GM18861 (cell line): ENCODE data around the gene LRP4.

Experiments
- ATAC-seq: cut with Tn5 transposase; IDR thresholded peaks from one replicate; pipeline ENCODE4 v1.9.1; 2021; ENCODE audit not compliant: unreplicated experiment

Gene LRP4

GRCh38 chr11:46896719-46897406 is 21.5 kb downstream of the LRP4 start:
- no peak for ATAC-seq

- ATAC-seq, result no peak
These were observed 22.5 kb downstream of the LRP4 start for GRCh38 chr11:46895821-46896220.

DNA sequence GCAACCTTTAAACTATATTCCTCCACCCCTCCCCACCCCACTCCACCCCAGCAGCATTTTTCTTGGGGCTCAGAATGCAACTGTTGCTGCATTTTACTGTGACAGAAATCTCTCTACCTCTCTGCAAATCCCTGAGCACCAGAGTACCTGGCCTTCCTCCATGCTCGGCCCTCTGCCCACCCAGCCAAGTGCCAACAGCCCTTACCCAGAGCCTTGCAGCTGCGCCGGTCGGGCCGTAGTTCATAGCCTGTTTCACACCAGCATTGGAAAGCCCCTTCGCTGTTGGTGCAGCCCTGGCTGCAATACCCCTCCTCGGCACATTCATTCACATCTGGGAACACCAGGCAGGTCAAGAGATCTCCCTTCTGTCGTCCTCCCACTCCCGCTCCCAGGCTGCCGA is 23.4 kb downstream of the LRP4 start:
- no peak for ATAC-seq

GRCh38 chr11:46894506-46894905 is 23.8 kb downstream of the LRP4 start:
- ATAC-seq, result no peak

DNA sequence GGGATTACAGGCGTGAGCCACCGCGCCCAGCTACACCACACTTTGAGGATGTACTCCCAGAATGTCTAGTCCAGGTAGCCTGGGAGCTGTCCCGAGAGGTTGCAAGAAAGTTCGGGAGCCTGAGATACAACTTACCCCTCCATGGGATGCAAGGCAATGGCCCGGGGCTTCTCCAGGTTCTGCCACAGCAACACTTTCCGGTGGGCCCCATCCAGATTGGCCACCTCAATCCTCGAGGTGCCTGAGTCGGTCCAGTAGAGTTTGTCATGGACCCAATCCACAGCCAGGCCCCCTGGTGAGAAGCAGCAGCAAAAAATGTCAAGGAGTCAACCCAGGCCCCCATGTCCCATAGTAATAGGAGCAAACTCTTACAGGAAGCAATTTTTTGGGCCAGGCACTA is 25.5 kb downstream of the LRP4 start:
- ATAC-seq, result no peak

DNA sequence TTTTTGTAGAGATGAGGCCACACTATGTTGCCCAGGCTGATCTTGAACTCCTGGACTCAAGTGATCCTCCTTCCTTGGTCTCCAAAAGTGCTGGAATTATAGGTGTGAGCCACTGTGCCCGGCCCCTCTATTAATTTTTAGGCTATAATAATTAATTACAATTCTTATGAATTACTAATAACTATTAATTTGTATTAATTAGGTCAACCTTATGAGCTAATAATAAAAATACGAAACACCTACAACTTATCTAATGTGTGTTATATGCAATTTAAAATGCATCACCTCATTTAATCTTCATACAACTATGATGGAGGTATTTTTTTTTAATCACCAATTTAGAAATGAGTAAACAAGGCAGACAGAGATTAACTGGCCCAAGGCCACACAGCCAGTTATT is 26.2 kb downstream of the LRP4 start:
- ATAC-seq, result no peak

DNA sequence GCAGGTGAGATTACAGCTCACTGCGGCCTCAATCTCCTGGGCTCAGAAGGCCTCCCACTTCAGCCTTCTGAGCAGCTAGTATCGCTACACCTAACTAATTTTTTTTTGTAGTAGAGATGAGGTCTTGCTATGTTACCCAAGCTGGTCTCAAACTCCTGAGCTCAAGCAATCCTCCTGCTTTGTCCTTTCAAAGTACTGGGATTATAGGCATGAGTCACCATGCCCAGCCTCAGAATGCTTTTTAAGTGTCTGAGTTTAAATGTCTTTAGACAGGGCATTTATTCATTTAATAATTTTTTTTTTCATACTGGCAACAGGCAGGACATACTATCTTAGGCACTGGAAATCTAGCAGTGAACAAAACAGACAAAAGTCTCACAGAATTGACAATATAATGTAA is 27.7 kb downstream of the LRP4 start:
- no peak for ATAC-seq

DNA sequence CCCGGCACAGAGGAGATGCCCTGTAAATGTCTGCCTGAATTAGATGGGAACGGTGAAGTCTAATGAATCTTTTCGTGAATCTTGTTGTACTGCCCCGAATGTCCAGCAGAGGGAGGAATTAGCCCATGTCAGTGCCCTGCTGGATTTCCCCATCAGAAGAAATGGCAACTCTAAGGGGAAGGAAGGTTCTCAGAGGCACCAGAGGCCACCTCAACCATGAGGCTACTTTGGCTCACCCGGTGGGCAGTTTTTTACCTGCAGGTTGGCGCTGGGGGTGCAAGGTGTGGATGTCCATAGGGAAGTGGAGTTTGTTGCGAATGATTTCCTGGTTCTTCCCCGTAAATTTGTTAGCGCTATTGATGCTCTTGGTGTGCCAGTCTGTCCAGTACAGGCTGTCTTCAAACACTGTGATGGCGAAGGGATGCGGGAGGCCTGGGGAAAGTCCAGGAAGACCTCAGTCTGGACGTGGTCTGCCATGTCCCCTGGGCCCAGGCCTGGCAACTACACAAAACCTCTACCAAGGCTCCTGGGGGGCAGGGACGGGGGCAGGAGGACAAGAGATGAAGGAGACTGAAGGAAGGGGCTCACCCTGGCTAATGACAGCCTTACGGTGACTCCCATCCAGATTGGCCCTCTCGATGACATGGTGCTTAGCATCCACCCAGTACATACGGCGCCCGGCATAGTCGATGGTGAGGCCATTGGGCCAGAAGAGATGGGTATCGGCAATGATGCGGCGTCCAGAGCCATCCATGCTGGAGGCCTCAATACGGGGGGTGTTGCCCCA is 28.5 kb downstream of the LRP4 start:
- ATAC-seq, result no peak

- no peak for ATAC-seq
These were observed 29.1 kb downstream of the LRP4 start for GRCh38 chr11:46889251-46889650.

GRCh38 chr11:46888636-46889035 is 29.7 kb downstream of the LRP4 start:
- no peak for ATAC-seq

DNA sequence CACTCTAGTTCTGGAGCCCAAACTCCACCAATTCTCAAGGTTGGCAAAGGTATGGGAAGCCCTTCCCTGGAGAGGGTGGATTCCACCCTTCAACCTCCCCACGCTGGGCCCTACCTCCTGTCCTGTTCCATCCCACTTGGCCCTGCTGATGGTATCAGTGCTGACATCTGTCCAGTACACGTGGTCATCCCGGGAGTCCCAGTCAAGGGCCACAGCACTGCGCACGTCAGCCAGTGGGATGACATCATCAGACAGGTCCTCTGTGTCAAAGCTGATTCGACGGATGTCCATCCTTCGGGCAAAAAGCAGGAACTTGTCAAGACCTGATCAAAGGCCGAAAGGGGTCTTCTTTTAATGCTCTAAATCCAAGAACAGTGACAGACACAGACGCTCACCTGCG is 32.1 kb downstream of the LRP4 start:
- no peak for ATAC-seq

DNA sequence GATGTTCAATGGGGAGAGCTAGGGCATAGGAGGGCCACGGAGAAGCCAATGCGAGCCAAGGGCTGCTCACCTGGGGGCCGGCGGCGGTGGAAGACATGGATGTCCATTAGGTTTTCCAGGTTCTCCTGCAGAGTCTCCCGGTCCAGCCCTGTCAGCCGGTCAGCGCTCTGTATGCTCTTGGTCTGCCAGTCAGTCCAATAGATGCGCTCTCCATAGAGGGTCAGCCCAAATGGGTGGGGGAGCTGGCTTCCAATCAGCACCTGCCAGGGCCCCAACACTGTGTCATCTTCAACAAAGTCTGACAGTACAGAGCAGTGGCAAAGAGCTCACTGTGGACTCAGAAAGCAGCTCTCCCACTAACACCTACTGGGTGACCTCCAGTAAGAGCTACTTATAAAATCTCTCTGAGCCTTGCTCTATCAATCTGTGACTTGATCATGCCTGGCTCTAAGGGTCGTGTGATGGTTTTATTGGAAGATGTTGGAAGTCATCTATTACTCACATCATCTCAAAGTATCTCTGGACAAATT is 39.2 kb downstream of the LRP4 start:
- ATAC-seq, result no peak

GRCh38 chr11:46877580-46877979 is 40.8 kb downstream of the LRP4 start:
- ATAC-seq, result no peak

DNA sequence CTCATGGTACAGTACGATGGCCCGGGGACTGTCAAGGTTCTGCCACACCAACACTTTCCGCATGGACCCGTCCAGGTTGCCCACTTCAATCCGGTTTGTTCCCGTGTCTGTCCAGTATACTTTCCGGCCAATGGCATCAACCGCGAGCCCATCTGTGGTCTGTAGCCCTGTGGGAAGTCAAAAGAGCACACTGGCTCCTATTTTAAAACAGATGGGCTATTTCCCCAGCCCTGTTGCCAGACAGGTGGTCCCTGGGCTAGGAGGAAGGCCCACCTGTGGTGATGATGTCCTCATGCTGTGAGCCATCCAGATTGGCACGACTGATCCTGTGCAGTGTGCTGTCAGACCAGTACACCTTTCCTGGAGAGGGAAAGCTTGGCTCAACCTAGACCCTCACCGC is 41.9 kb downstream of the LRP4 start:
- no peak for ATAC-seq

GRCh38 chr11:46874586-46874985 is 43.8 kb downstream of the LRP4 start:
- no peak for ATAC-seq

DNA sequence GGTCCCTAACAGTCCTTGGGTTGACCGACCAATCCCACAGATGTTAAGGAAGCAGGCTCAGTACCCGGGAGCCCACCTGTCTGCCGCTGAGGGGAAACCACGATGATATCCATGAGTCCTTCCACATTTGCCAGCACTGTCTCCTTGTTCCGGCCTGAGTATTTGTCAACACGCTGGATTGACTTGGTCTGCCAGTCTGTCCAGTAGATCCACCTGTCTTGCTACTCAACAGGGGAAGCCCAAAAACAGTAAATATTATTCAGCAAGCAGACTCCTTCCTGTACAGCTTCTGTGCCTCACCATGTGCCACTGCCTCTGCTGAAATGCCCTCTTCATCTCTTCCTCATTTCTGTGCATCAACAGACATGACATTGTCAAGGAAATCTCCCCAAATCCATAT is 49.4 kb downstream of the LRP4 start:
- no peak for ATAC-seq

- no peak for ATAC-seq
These were observed 53.0 kb downstream of the LRP4 start for GRCh38 chr11:46865340-46865739.

- ATAC-seq, result no peak
These were observed 58.1 kb downstream of the LRP4 start for GRCh38 chr11:46860218-46860617.

- no peak for ATAC-seq
These were observed 59.3 kb downstream of the LRP4 start for GRCh38 chr11:46858920-46859546.

DNA sequence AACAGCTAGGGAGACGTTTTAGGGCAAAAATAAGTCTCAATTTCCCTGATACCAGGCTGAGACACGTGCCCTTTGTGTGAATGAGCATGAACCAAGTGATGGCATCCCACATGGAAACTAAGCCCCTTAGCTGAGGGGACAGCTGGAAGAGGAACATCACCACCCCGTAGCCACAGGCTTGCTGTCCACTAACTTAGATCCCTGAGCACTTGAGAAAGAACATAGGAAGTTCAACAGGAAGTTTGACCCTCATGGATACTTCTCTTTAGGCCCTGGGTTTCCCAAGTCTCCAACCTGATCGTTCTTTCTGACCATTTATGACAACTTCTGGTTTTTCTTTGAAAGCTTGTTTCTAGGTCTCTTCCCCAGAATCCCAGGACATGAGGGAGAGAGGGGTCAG is 60.7 kb downstream of the LRP4 start:
- no peak for ATAC-seq

DNA sequence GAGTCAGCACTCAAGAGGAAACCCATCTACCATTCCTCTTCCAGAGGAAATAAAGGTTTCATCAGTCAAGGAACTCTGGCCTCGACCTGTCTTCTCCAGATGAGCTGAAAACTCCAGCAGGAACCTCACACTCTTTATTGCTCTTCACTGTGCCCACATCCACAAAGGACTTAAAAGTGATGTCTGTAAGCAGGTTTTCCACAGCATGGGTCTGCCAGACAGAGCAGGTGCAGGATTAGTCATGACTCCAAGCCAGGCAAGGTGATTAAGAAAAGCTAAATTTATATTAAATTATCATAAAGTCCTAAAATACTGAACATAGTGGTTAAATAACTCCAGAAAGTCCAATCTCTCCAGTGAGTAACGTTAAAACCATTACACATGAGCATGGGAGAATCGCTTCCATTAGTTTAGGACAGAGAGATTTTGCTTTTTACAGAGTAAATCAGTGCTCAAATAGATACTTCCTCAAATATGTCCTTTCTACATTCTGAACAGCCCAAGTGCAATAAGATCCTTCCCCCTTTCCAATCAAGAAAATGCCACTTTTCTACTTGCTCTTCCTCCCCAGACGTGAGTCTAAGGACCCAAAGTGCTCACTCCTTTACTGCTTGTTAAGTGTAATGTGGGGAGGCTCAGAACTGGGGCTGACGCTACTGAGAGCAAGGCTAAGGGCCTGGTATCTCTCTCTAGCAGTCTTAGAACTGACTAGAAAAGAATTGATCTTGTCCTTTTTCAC is 61.6 kb downstream of the LRP4 start:
- no peak for ATAC-seq
